ENCODE results near the gene ARV1.

- no peak for TF ChIP-seq POLR2A (IDR thresholded peaks at IDR 0.05)
- TF ChIP-seq CTCF (IDR thresholded peaks at IDR 0.05 in 8 of 11, conservative IDR thresholded peaks at IDR 0.05 in 3 of 11), result no peak
- TF ChIP-seq POLR2AphosphoS5 (IDR thresholded peaks at IDR 0.05), result no peak
Observed at GRCh38 chr1:230936475-230936874, 42.4 kb upstream of the ARV1 start.
